IPS-NIHi7 (cell line): ENCODE measurements around the gene GMDS.
A peak's percentile ranks its signal among the peaks of the same experiment; 100 is the strongest.

Experiments used
- DNase-seq: peaks from one replicate; pipeline ENCODE4 v3.0.0; 2012; ENCODE audit warnings: mixed read lengths; ENCODE audit errors: extremely low spot score

The GMDS gene

GRCh38 chr6:2205396-2205795 lies 40.0 kb downstream of the GMDS start:
- no peak for DNase-seq

GRCh38 chr6:2204272-2204671 lies 41.1 kb downstream of the GMDS start:
- DNase-seq = no peak

GRCh38 chr6:2203264-2203663 lies 42.1 kb downstream of the GMDS start:
- no peak for DNase-seq

- no peak for DNase-seq
These were observed 47.4 kb downstream of the GMDS start for GRCh38 chr6:2197984-2198383.

- no peak for DNase-seq
These were observed 48.2 kb downstream of the GMDS start for GRCh38 chr6:2197177-2197671.

GRCh38 chr6:2196079-2196679 lies 49.2 kb downstream of the GMDS start:
- peak; percentile 30 for DNase-seq

- DNase-seq = no peak
These were observed 50.8 kb downstream of the GMDS start for GRCh38 chr6:2194643-2195042.

GRCh38 chr6:2193931-2194330 lies 51.5 kb downstream of the GMDS start:
- DNase-seq = no peak

GRCh38 chr6:2192976-2193375 lies 52.4 kb downstream of the GMDS start:
- DNase-seq = no peak

- DNase-seq = no peak
These were observed 54.0 kb downstream of the GMDS start for GRCh38 chr6:2191390-2191740.

- no peak for DNase-seq
These were observed 54.6 kb downstream of the GMDS start for GRCh38 chr6:2190661-2191389.

GRCh38 chr6:2188856-2189384 lies 56.5 kb downstream of the GMDS start:
- no peak for DNase-seq

GRCh38 chr6:2188397-2188796 lies 57.0 kb downstream of the GMDS start:
- no peak for DNase-seq

GRCh38 chr6:2187826-2188225 lies 57.6 kb downstream of the GMDS start:
- DNase-seq = no peak

GRCh38 chr6:2186516-2186915 lies 58.9 kb downstream of the GMDS start:
- DNase-seq = no peak

- DNase-seq = no peak
These were observed 59.9 kb downstream of the GMDS start for GRCh38 chr6:2185466-2185865.

- DNase-seq = no peak
These were observed 60.5 kb downstream of the GMDS start for GRCh38 chr6:2184700-2185455.

GRCh38 chr6:2183752-2184151 lies 61.7 kb downstream of the GMDS start:
- DNase-seq = no peak

- no peak for DNase-seq
These were observed 62.2 kb downstream of the GMDS start for GRCh38 chr6:2183246-2183645.

GRCh38 chr6:2182251-2182650 lies 63.2 kb downstream of the GMDS start:
- DNase-seq = no peak

GRCh38 chr6:2181567-2181966 lies 63.8 kb downstream of the GMDS start:
- no peak for DNase-seq

GRCh38 chr6:2179950-2180349 lies 65.5 kb downstream of the GMDS start:
- no peak for DNase-seq

- DNase-seq = no peak
These were observed 66.2 kb downstream of the GMDS start for GRCh38 chr6:2179241-2179640.
